ENCODE measurements around the gene NXPE1. TPM values are rescaled to one million over a fixed set of nuclear protein-coding genes. Genes with fewer than 3 reads are reported as not detected.

Gene NXPE1
- total RNA-seq, 1 donor from 2014 or later, result not detected

DNA sequence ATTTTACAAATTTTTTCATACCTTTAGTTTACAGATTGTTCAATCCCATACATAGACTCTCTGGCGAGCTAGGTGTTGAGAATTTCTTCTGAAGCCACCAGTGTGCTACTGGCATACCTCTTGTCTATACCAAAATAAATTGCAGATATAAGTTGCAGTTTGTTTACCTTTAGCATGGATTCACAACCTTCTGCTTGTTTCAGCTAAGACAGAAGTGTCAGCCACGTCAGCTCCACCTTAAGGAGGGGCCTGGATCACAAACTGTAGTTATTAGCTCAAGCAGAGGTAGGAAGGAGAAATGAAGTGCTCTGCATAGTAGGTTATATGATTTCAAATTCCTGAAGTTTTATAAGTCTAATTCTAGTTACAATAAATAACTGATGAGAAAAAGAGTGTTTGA lies 35.9 kb upstream of the NXPE1 start, which contains the start of gene NXPE4:
Gene NXPE4, minus strand, starts transcription at position 216 of the 400 bp plus-strand sequence. CDS start 1,027 bp downstream, outside the sequence.
- DNase-seq (ENCODE audit: low read depth) (no peak), FAIRE-seq (no peak)
- Histone ChIP-seq H3K36me3 (ENCODE audit: control insufficient read depth, insufficient read depth, low read length) (no peaks in the 10 kb centered on the region), H3K4me3 (ENCODE audit: low read depth, low read length) (no peak within 1 kb of the TSS), H3K27me3 (ENCODE audit: control insufficient read depth, insufficient read depth, low read length) (no peaks in the 10 kb centered on the region)
- TF ChIP-seq, protein P1, sequence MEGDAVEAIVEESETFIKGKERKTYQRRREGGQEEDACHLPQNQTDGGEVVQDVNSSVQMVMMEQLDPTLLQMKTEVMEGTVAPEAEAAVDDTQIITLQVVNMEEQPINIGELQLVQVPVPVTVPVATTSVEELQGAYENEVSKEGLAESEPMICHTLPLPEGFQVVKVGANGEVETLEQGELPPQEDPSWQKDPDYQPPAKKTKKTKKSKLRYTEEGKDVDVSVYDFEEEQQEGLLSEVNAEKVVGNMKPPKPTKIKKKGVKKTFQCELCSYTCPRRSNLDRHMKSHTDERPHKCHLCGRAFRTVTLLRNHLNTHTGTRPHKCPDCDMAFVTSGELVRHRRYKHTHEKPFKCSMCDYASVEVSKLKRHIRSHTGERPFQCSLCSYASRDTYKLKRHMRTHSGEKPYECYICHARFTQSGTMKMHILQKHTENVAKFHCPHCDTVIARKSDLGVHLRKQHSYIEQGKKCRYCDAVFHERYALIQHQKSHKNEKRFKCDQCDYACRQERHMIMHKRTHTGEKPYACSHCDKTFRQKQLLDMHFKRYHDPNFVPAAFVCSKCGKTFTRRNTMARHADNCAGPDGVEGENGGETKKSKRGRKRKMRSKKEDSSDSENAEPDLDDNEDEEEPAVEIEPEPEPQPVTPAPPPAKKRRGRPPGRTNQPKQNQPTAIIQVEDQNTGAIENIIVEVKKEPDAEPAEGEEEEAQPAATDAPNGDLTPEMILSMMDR (IDR thresholded peaks at IDR 0.05; ENCODE audit: insufficient read depth, low read length, severe bottlenecking), result no peak

DNA sequence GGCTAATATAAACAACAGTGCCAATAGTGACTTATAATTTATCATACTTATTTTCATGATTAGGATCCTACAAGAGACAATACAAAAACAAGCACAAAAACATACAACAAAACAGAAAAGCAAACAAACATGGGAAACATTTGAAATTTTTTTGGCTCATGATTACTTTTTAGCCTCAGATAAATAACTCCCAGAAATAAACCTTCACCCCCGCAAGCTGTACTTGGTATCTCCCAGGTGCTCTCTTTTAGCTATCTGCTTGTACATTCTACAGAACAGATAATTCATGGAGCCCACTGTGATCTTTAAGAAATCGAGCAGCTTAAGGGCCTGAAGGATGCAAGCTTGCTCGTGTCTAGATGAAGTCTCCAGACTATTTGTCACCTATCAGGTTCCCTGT lies 35.0 kb upstream of the NXPE1 start:
- Histone ChIP-seq H3K4me3 (ENCODE audit: low read depth, low read length) (no peak overlapping the region), H3K36me3 (ENCODE audit: control insufficient read depth, insufficient read depth, low read length) (no peaks in the 10 kb centered on the region), H3K27me3 (ENCODE audit: control insufficient read depth, insufficient read depth, low read length) (no peaks in the 10 kb centered on the region)
- FAIRE-seq (no peak), DNase-seq (ENCODE audit: low read depth) (no peak)
- TF ChIP-seq, protein P1 (IDR thresholded peaks at IDR 0.05; ENCODE audit: insufficient read depth, low read length, severe bottlenecking), result no peak

DNA sequence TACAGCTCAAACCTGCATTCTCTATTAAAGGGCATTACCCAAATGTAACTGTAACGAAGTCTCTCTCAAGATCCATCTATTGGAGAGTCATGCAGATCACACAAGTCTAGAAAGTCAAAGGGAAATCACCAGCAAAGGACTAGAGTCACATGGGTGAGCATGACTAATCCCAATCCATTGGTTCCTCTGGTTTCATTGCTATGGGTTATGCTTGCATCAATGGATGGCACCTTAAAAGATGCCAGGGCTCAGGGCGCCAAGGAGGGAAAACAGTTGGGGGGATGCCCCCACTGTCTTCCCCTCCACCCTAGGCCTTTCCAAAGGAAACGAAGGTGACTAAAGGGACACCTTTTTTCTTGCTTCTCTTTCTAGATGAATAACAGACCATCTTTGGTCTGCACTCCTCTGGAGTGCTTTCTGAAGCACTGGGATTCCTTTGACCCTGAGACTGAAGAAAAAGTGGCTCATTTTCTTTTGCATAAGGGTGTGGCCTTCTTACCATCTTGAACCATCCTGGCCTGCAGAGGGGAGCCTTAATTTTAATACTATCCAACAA lies 27.8 kb upstream of the NXPE1 start:
- no peak for DNase-seq (ENCODE audit: low read depth)
- Histone ChIP-seq H3K27me3 (ENCODE audit: control insufficient read depth, insufficient read depth, low read length) (no peaks in the 10 kb centered on the region), H3K4me3 (ENCODE audit: low read depth, low read length) (no peak overlapping the region), H3K36me3 (ENCODE audit: control insufficient read depth, insufficient read depth, low read length) (no peaks in the 10 kb centered on the region)
- FAIRE-seq, result no peak
- TF ChIP-seq, protein P1 (IDR thresholded peaks at IDR 0.05; ENCODE audit: insufficient read depth, low read length, severe bottlenecking), result no peak

DNA sequence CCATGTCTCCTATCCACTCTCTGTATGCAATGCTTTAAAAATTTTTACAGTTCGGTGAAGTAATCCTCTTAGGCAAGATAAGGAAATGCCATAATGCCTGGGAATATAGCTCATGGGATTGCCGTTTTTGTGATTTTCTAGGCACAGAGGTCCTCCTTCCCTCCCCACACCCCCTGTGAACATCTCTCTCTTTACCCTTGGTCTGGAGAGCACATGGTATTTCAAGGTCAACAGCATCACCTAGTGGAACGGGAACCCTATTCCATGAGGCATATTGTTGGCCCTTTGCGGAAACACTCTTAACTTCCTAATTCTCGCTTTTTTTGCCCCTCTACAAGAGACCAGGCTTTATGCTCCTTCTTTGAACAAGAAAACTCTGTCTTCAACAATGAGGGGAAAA lies 27.1 kb upstream of the NXPE1 start:
- no peak for DNase-seq (ENCODE audit: low read depth)
- TF ChIP-seq, protein P1 (IDR thresholded peaks at IDR 0.05; ENCODE audit: insufficient read depth, low read length, severe bottlenecking), result no peak
- no peak overlapping the region for H3K4me3 ChIP-seq (ENCODE audit: low read depth, low read length)
- no peak for FAIRE-seq
- no peaks in the 10 kb centered on the region for H3K36me3 ChIP-seq (ENCODE audit: control insufficient read depth, insufficient read depth, low read length)
- H3K27me3 ChIP-seq (ENCODE audit: control insufficient read depth, insufficient read depth, low read length), result no peaks in the 10 kb centered on the region

DNA sequence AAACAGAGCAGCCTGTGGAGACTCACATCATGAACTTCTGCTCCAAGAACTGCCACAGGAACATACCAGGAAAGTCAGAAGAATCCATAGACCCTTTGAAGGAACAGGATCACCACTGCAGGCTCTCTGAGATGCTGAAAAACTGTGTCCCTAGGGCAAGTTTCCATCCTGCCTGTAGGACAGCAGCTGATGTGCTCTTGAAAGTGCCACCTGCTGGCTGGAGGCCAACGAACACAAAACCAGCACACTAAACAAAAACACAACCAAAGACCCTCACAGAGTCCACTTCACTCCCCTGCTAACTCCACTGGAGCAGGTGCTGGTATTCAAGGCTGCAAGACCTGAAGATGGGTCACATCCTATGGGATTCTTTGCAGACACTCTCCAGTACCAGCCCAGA lies 12.0 kb upstream of the NXPE1 start:
- FAIRE-seq, result no peak
- H3K36me3 ChIP-seq (ENCODE audit: control insufficient read depth, insufficient read depth, low read length), result no peaks in the 10 kb centered on the region
- no peaks in the 10 kb centered on the region for H3K27me3 ChIP-seq (ENCODE audit: control insufficient read depth, insufficient read depth, low read length)
- DNase-seq (ENCODE audit: low read depth), result no peak
- H3K4me3 ChIP-seq (ENCODE audit: low read depth, low read length), result no peak overlapping the region
- TF ChIP-seq, protein P1 (IDR thresholded peaks at IDR 0.05; ENCODE audit: insufficient read depth, low read length, severe bottlenecking), result no peak

DNA sequence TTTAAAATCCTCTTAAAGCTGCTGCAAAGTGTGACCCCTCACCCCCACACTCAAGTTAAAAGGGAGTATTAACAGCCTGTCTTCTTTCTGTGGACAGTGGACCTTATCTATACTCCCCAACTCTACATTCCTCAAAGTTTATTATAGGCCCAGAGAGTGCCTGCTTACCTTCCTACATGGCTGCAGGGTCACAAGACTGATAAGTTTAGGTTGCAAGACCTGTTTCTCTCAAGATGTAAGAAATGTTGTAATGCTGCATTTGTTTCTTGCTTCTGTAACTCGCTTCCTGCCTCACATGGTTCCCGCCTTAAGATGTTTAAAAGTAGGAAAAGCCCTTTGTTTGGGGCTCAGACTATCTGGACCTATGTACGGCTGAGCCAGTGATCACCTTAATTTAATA lies 10.1 kb upstream of the NXPE1 start:
- TF ChIP-seq, protein P1 (IDR thresholded peaks at IDR 0.05; ENCODE audit: insufficient read depth, low read length, severe bottlenecking), result no peak
- H3K27me3 ChIP-seq (ENCODE audit: control insufficient read depth, insufficient read depth, low read length), result no peaks in the 10 kb centered on the region
- H3K4me3 ChIP-seq (ENCODE audit: low read depth, low read length), result no peak overlapping the region
- FAIRE-seq (no peak), DNase-seq (ENCODE audit: low read depth) (no peak)
- H3K36me3 ChIP-seq (ENCODE audit: control insufficient read depth, insufficient read depth, low read length), result no peaks in the 10 kb centered on the region

Measured in bronchial epithelial cell (primary cell).